AG09319 (cell line): Measurements from ENCODE around the gene TRERF1.

Source experiments
- DNase-seq: peaks from one replicate; pipeline ENCODE4 v3.0.0-alpha.2; 2010; ENCODE audit warnings: low read depth; ENCODE audit errors: extremely low read depth
- TF ChIP-seq, protein P1 (sequence below): IDR thresholded peaks from 2 replicates; pipeline ENCODE4 v1.5.1; 2011; ENCODE audit warnings: low read depth, mild to moderate bottlenecking, inconsistent platforms, low read length, moderate library complexity

TRERF1 gene

DNA sequence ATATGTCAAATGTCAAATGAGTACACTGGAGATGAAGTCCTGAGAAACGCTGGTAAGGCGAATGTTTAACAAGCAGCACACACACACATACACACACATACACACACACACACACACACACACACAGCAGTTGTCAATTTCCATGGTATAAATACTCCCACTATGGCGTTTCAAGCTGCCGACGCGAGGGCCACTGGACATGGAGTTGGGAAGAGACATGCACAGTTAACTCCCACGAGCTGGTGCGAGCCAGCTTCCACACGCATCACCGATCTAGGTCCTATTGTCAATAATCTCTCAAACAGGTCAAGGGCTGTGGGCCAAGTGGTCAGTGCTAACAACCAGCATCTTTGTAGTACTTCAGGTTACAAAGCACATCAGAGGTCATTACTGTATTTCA, 58.9 kb downstream of the TRERF1 start:
- DNase-seq: no peak
- TF ChIP-seq, protein P1, sequence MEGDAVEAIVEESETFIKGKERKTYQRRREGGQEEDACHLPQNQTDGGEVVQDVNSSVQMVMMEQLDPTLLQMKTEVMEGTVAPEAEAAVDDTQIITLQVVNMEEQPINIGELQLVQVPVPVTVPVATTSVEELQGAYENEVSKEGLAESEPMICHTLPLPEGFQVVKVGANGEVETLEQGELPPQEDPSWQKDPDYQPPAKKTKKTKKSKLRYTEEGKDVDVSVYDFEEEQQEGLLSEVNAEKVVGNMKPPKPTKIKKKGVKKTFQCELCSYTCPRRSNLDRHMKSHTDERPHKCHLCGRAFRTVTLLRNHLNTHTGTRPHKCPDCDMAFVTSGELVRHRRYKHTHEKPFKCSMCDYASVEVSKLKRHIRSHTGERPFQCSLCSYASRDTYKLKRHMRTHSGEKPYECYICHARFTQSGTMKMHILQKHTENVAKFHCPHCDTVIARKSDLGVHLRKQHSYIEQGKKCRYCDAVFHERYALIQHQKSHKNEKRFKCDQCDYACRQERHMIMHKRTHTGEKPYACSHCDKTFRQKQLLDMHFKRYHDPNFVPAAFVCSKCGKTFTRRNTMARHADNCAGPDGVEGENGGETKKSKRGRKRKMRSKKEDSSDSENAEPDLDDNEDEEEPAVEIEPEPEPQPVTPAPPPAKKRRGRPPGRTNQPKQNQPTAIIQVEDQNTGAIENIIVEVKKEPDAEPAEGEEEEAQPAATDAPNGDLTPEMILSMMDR: no peak

DNA sequence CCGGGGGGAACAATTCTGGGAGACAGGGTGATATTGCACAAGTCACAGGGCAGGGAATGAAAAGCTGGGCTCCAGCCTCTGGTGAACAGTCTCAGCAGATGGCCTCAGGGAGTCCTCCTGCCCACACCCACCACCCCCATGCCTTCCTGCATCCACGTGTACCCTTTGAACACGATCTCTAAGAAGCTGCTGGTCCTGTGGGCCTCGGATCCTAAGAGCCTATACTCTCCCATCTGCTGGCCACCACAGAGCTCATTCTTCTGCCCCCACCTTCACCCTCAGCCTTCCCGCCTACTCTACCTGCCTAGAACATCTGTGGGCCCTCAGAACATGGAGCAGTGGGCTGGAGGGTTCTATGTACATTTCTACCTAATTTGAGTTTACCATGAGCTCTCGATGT, 60.3 kb downstream of the TRERF1 start:
- no peak for DNase-seq
- TF ChIP-seq, protein P1: no peak

DNA sequence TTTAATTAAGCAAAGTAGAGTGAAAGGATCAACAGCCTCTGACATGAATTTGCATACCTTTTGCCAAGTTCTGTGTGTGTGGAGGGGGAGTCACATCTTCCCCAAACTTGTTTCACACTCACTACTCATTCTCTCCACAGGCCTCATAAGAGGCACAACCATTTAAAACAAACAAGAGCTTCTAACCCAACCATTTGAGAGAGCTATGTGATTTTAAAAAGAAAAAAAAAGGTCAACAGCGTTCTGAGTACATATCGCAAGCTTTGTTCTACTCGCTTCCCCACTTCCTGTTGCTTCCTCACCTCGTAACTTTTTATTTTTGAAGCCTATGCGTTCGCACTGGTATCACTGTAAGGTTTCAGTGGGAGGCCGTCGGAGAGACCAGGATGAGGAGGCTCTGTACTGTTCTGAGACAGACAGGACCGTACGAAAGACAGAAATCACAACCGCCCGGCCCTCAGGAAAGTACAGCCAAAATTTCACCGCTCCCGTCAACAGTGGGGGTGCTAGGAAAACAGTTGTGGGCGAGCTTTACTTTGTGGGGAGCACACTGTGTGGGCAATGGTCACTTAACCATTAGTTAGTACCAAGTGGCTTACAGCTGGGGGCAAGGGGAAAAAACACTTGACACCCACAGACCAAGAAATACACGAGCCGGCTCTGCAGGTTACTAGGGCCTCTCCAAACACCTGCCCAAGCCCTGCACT, 61.3 kb downstream of the TRERF1 start:
- TF ChIP-seq, protein P1: no peak
- no peak for DNase-seq

DNA sequence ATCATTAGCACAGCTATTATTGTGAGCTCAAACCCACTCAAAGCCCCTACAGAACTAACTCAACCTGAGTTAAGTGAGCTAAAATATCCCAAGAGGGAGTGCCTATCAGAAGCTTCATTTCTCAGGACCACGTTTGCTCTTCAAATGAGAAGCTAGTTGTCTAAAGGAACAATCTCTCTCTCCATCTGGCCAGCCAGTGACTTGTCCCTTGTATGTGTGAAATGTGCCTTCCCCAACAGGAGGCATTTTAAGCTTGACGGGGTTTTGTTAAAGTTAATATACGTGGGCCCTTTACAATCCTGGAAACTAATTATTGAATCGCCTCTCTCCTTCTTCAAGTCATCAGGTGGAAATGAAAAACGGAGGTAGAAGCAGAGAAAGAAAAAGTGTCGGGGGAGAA, 62.0 kb downstream of the TRERF1 start:
- TF ChIP-seq, protein P1: no peak
- DNase-seq: no peak

DNA sequence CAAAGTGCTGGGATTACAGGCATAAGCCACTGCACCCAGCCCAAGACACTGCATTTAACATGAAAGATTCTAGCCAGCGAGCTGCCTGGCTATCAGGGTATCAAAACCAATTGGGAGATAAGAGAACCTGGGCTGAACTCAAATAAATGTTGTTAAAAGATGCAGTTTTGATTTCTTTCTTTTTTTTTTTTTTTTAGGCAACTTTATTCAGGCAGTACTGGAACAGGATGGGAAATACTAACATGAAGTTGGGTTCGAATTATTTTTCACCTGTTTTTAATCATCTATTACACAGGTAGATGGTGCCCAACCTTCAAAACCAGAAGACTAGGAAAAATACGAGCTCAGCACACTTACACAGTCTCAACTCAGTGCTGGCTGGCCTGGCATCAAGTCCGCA, 63.7 kb downstream of the TRERF1 start:
- no peak for DNase-seq
- TF ChIP-seq, protein P1: no peak

DNA sequence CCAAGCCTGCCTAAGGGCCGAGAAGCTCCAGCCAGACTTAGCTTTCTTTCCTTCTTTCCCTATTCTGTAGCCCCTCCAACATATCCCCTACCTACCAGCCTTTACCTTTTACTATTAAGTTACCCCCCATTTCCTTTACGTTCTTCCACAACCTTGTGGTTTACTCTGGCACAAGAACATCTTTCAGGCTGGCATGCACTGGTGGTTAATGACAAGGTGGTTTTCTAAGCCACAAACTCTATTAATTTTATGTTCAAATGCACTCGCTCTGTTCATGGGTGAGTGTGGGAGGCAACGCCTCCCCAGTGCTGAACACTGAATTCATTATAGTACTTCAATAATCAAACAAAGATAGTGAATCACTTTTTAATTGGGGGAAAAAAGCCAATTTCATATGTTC, 64.4 kb downstream of the TRERF1 start:
- TF ChIP-seq, protein P1: no peak
- DNase-seq: no peak

DNA sequence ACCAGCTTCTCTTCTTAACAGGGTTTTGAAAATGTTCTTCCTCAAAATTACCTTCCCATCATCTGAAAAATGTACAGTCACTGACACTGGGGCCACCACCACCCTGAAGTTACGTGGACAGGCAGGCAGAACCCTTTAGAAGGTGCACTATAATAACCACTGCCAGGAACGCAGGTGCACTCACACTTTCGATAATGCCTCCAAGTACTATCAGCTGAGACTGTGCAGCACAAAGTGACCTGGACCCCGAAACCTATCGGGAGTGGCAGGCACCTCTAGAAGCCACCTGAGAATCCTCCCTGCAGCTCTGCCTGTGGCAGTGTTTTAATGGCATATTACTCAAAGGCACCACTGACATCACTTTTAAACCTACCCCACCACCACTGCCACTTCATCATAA, 66.4 kb downstream of the TRERF1 start:
- TF ChIP-seq, protein P1: no peak
- DNase-seq: no peak
